GM23338 (cell line): ENCODE results near the gene EXOC6B. TPM values are rescaled to one million over a fixed set of nuclear protein-coding genes. Genes with fewer than 3 reads are reported as not detected.

Experiments used
- ATAC-seq: fragments of 200-7000 bp; cut with Tn5 transposase; 3 replicates; pipeline ENCODE4 v1.9.1; 2020
- DNase-seq: peaks from one replicate; pipeline ENCODE4 v3.0.0-alpha.2; 2015; ENCODE audit warnings: low spot score
- H2AFZ ChIP-seq: fragments of 200-600 bp; sonication (generic); 2 replicates; pipeline ENCODE4 v1.8.0; 2016; ENCODE audit warnings: antibody characterized with exemption, mild to moderate bottlenecking, moderate library complexity
- H3F3A ChIP-seq: fragments of 200-600 bp; sonication (generic); replicated peaks from 2 replicates; pipeline ENCODE4 v1.8.0; 2017; ENCODE audit warnings: antibody characterized with exemption, mixed run types, low read depth
- H3K27ac ChIP-seq: fragments of 200-600 bp; sonication (generic); 2 replicates; pipeline ENCODE4 v1.6.1; 2016; ENCODE audit warnings: low read depth
- H3K27me3 ChIP-seq: fragments of 200-600 bp; sonication (generic); 2 replicates; pipeline ENCODE4 v1.8.0; 2016; ENCODE audit warnings: mild to moderate bottlenecking, mixed run types, moderate library complexity; ENCODE audit not compliant: insufficient read depth
- H3K36me3 ChIP-seq: fragments of 200-600 bp; sonication (generic); 2 replicates; pipeline ENCODE4 v1.8.0; 2016; ENCODE audit warnings: mild to moderate bottlenecking; ENCODE audit not compliant: insufficient read depth
- H3K4me1 ChIP-seq: fragments of 200-600 bp; sonication (generic); 2 replicates; pipeline ENCODE4 v1.8.0; 2016; ENCODE audit warnings: mild to moderate bottlenecking, moderate library complexity; ENCODE audit not compliant: insufficient read depth
- H3K4me2 ChIP-seq: fragments of 200-600 bp; sonication (generic); 2 replicates; pipeline ENCODE4 v1.7.1; 2017; ENCODE audit warnings: mixed run types
- H3K4me3 ChIP-seq: fragments of 200-600 bp; sonication (generic); 2 replicates; pipeline ENCODE4 v1.6.1; 2016; ENCODE audit warnings: mixed run types
- H3K79me2 ChIP-seq: fragments of 200-600 bp; sonication (generic); replicated peaks from 2 replicates; pipeline ENCODE4 v1.8.0; 2017; ENCODE audit warnings: mild to moderate bottlenecking; ENCODE audit not compliant: insufficient read depth
- H3K9me2 ChIP-seq: fragments of 200-600 bp; sonication (generic); 2 replicates; pipeline ENCODE4 v1.8.0; 2017; ENCODE audit not compliant: insufficient read depth
- H4K20me1 ChIP-seq: fragments of 200-600 bp; sonication (generic); replicated peaks from 2 replicates; pipeline ENCODE4 v1.8.0; 2017; ENCODE audit warnings: mild to moderate bottlenecking; ENCODE audit not compliant: insufficient read depth
- H3K27ac Mint-ChIP-seq: 2 replicates; pipeline ENCODE4 v1.8.0; 2020; ENCODE audit warnings: inconsistent platforms, mild to moderate bottlenecking, moderate library complexity, mixed read lengths
- H3K27me3 Mint-ChIP-seq: 3 replicates; pipeline ENCODE4 v1.8.0; 2022; ENCODE audit warnings: low read depth, mild to moderate bottlenecking, moderate library complexity, mixed read lengths, inconsistent platforms; ENCODE audit not compliant: insufficient read depth, poor library complexity
- H3K36me3 Mint-ChIP-seq: 3 replicates; pipeline ENCODE4 v1.8.0; 2021; ENCODE audit warnings: low read depth, mild to moderate bottlenecking, inconsistent platforms, moderate library complexity, mixed read lengths
- H3K4me1 Mint-ChIP-seq: 3 replicates; pipeline ENCODE4 v1.8.0; 2020; ENCODE audit warnings: mild to moderate bottlenecking, inconsistent platforms, mixed read lengths
- H3K4me3 Mint-ChIP-seq: 3 replicates; pipeline ENCODE4 v1.8.0; 2021; ENCODE audit warnings: moderate library complexity, mild to moderate bottlenecking, inconsistent platforms, mixed read lengths
- H3K9me3 Mint-ChIP-seq: 3 replicates; pipeline ENCODE4 v1.8.0; 2020; ENCODE audit warnings: moderate library complexity, mild to moderate bottlenecking, inconsistent platforms, mixed read lengths
- CREB1 ChIP-seq: fragments of 250-450 bp; sonication (Bioruptor Pico); IDR thresholded peaks from 2 replicates; pipeline ENCODE4 v1.5.0; 2020; ENCODE audit warnings: low read depth, mild to moderate bottlenecking, moderate library complexity
- CTCF ChIP-seq, 2 experiments: fragments of 200-600 bp in 1 of 2; sonication (generic) in 1 of 2; conservative IDR thresholded peaks; 2 replicates each; pipeline versions ENCODE4 v1.5.1 to v1.6.1; 2016 to 2017; ENCODE audit warnings: antibody characterized with exemption in 2 of 2, low read depth in 2 of 2, mild to moderate bottlenecking in 2 of 2, moderate library complexity in 1 of 2
- ETS1 ChIP-seq: IDR thresholded peaks from 2 replicates; pipeline ENCODE4 v1.6.1; 2016; ENCODE audit warnings: antibody characterized with exemption
- EZH2 ChIP-seq: fragments of 200-600 bp; sonication (generic); IDR thresholded peaks from one replicate; pipeline ENCODE4 v1.8.0; 2017; ENCODE audit warnings: antibody characterized with exemption, mild to moderate bottlenecking, low read depth; ENCODE audit not compliant: unreplicated experiment
- EZH2phosphoT487 ChIP-seq: fragments of 200-600 bp; sonication (generic); IDR thresholded peaks from one replicate; pipeline ENCODE4 v1.8.1; 2018; ENCODE audit warnings: antibody characterized with exemption; ENCODE audit not compliant: unreplicated experiment
- JUNB ChIP-seq: IDR thresholded peaks from one replicate; pipeline ENCODE4 v1.6.1; 2016; ENCODE audit warnings: antibody characterized with exemption; ENCODE audit not compliant: unreplicated experiment
- NANOG ChIP-seq: IDR thresholded peaks from 2 replicates; pipeline ENCODE4 v1.6.1; 2016; ENCODE audit warnings: antibody characterized with exemption, borderline replicate concordance
- POLR2AphosphoS5 ChIP-seq: IDR thresholded peaks from 2 replicates; pipeline ENCODE4 v1.6.1; 2016; ENCODE audit warnings: antibody characterized with exemption, low read depth
- STAT1 ChIP-seq: IDR thresholded peaks from one replicate; pipeline ENCODE4 v1.6.1; 2016; ENCODE audit warnings: antibody characterized with exemption; ENCODE audit not compliant: unreplicated experiment
- ZNF114 ChIP-seq: fragments of 250-450 bp; sonication (Bioruptor Pico); IDR thresholded peaks from 2 replicates; pipeline ENCODE4 v1.5.0; 2020; ENCODE audit warnings: mild to moderate bottlenecking, moderate library complexity
- ZNF462 ChIP-seq: fragments of 250-450 bp; sonication (Bioruptor Pico); IDR thresholded peaks from 2 replicates; pipeline ENCODE4 v1.5.0; 2020; ENCODE audit warnings: mild to moderate bottlenecking, moderate library complexity
- polyA plus RNA-seq: library from polyadenylated mRNA; unstranded; fragments of >200 nt; fragmentation: Nextera tagmentation; extraction: Ambion mirVana; gene quantifications from 2 replicates; pipeline ENCODE4 v1.2.1, GENCODE V29; 2016
- total RNA-seq: library from RNA; depleted of rRNA; stranded (reverse); fragments of >200 nt; shearing (Covaris generic); gene quantifications from 2 replicates; pipeline ENCODE4 v1.2.3, GENCODE V29; 2014

The EXOC6B gene
- total and polyA plus RNA-seq, 2 experiments from 2014 or later: 7.2 to 45.9 TPM

- Histone ChIP-seq H3F3A (no peaks in the 10 kb centered on the region), H2AFZ (no peak overlapping the region), H3K79me2 (no peaks in the 10 kb centered on the region), H3K4me2 (no peak overlapping the region), H3K27me3 (no peaks in the 10 kb centered on the region), H4K20me1 (no peaks in the 10 kb centered on the region), H3K27ac (no peak overlapping the region), H3K4me3 (no peak overlapping the region), H3K9me2 (no peaks in the 10 kb centered on the region), H3K4me1 (no peaks in the 10 kb centered on the region), H3K36me3 (no peaks in the 10 kb centered on the region)
- peaks cover 10% of the 10 kb centered on the region for H3K4me1 Mint-ChIP-seq
- DNase-seq: no peak
- H3K27me3 Mint-ChIP-seq: peaks cover 3% of the 10 kb centered on the region
- H3K9me3 Mint-ChIP-seq: no peaks in the 10 kb centered on the region
- H3K36me3 Mint-ChIP-seq: no peaks in the 10 kb centered on the region
- no peak overlapping the region for H3K4me3 Mint-ChIP-seq
- H3K27ac Mint-ChIP-seq: no peak overlapping the region
- no peak for ATAC-seq
- TF ChIP-seq JUNB: no peak
- TF ChIP-seq EZH2phosphoT487: no peak
- no peak for TF ChIP-seq POLR2AphosphoS5
- TF ChIP-seq NANOG: no peak
- no peak for TF ChIP-seq CREB1
- no peak for TF ChIP-seq EZH2
- TF ChIP-seq STAT1: no peak
- no peak for TF ChIP-seq ETS1
- no peak for TF ChIP-seq CTCF (conservative IDR thresholded peaks at IDR 0.05; ENCODE audit: low read depth in 2 of 2)
- no peak for TF ChIP-seq ZNF462 (CRISPR knock-in tag)
- TF ChIP-seq ZNF114 (CRISPR knock-in tag): no peak
Measured at GRCh38 chr2:72574886-72575285, 250.9 kb downstream of the EXOC6B start.
